NCI-H2196 (cell line): ENCODE results near the gene STAT6.

ENCODE experiments used
- DNase-seq: peaks from one replicate; lab custom pipeline; 2025; ENCODE audit not compliant: unreplicated experiment; lab: John Stamatoyannopoulos, UW

STAT6 gene

GRCh38 chr12:57101892-57102695 lies 9.1 kb downstream of the STAT6 start:
- no peak for DNase-seq

GRCh38 chr12:57099766-57100165 lies 11.4 kb downstream of the STAT6 start:
- no peak for DNase-seq

GRCh38 chr12:57099047-57099714 lies 12.0 kb downstream of the STAT6 start:
- no peak for DNase-seq

GRCh38 chr12:57098546-57098945 lies 12.6 kb downstream of the STAT6 start:
- DNase-seq, result no peak

- DNase-seq, result no peak
Measured at GRCh38 chr12:57097554-57097835, 13.7 kb downstream of the STAT6 start.

GRCh38 chr12:57096748-57097553 lies 14.2 kb downstream of the STAT6 start:
- no peak for DNase-seq

GRCh38 chr12:57096099-57096572 lies 15.0 kb downstream of the STAT6 start:
- DNase-seq, result peak; percentile 63

GRCh38 chr12:57095440-57095839 lies 15.7 kb downstream of the STAT6 start:
- DNase-seq, result no peak

GRCh38 chr12:57094208-57095160 lies 16.7 kb downstream of the STAT6 start:
- DNase-seq, result no peak

GRCh38 chr12:57093415-57094207 lies 17.6 kb downstream of the STAT6 start:
- DNase-seq, result no peak

GRCh38 chr12:57092876-57093414 lies 18.2 kb downstream of the STAT6 start:
- no peak for DNase-seq

- no peak for DNase-seq
Measured at GRCh38 chr12:57092529-57092862, 18.7 kb downstream of the STAT6 start.

GRCh38 chr12:57091638-57092528 lies 19.3 kb downstream of the STAT6 start:
- DNase-seq, result no peak

GRCh38 chr12:57090924-57091637 lies 20.1 kb downstream of the STAT6 start:
- DNase-seq, result no peak

- no peak for DNase-seq
Measured at GRCh38 chr12:57090490-57090889, 20.7 kb downstream of the STAT6 start.

- DNase-seq, result no peak
Measured at GRCh38 chr12:57089271-57090245, 21.6 kb downstream of the STAT6 start.
